Fibroblast of the conjunctiva (primary cell): Measurements from ENCODE around the gene EVC.
A peak's percentile ranks its signal among the peaks of the same experiment; 100 is the strongest.
"Not testable (repeated sequence)": the region's sequence is repeated elsewhere in the genome, so short reads cannot be mapped to it uniquely, and the experiment has no call there.

ENCODE experiments used
- DNase-seq: peaks from one replicate; pipeline ENCODE4 v3.0.0-alpha.2; 2010; ENCODE audit warnings: low read depth

Gene EVC

DNA sequence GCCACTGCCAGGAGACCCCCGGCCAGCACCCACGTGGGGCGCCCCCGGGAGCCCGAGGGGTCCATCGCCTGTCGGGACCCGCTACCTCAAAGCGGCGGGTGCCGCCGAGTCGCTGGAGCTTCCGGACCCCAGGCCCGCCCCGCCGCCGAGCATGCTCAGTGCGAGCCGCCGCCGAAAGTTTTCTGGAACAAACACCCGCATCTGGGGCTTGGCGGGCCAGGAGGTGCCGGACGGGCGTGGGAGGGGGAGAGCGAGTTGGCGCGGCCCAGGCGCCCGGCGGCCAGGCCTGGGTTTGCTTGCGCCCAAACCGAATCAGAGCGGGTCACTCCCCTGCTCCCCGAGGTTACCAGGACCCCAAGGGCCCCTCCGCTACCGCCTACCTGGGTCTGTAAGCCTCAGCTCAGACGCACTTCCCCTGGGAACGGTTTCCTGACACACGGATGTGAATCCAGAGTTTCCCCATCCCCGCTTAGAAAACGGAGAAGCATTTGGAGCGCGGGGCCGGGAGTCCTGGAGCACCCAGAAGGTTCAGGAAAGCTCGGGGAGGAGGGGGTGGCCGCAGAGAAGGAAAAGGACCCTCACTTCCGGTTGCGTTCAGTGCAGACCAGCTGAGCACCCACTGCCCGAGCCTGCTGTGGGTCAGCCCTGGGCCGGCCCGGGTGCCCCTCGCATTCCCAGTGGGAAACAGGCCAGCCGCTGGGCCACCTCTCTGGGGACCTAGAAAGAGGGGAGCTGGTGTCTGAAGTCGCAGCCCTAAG, 2.4 kb upstream of the EVC start, which contains the start of gene EVC2:
Gene EVC2 (minus strand): TSS at position 111 of the 758 bp plus-strand sequence. CDS start 46 bp downstream, at position 65.
- no peak for DNase-seq

DNA sequence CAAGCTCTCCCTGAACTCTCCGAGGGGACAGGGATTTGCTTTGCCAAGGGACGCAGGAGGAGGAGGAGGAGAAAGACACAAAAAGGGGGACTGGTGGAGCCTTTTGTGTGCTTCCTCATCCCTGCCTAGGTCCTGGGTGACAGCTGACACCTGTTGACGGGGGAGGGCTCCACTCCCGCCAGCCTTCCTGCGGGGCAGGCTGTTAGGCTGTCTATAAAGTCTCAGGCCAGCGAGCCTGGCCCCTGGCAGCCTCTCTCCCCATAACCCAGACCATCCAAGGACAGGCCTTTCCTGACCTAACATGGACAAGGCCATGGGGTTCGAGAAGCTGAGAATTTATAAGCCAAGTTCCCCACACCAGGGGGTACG, 1.8 kb upstream of the EVC start:
- no peak for DNase-seq

DNA sequence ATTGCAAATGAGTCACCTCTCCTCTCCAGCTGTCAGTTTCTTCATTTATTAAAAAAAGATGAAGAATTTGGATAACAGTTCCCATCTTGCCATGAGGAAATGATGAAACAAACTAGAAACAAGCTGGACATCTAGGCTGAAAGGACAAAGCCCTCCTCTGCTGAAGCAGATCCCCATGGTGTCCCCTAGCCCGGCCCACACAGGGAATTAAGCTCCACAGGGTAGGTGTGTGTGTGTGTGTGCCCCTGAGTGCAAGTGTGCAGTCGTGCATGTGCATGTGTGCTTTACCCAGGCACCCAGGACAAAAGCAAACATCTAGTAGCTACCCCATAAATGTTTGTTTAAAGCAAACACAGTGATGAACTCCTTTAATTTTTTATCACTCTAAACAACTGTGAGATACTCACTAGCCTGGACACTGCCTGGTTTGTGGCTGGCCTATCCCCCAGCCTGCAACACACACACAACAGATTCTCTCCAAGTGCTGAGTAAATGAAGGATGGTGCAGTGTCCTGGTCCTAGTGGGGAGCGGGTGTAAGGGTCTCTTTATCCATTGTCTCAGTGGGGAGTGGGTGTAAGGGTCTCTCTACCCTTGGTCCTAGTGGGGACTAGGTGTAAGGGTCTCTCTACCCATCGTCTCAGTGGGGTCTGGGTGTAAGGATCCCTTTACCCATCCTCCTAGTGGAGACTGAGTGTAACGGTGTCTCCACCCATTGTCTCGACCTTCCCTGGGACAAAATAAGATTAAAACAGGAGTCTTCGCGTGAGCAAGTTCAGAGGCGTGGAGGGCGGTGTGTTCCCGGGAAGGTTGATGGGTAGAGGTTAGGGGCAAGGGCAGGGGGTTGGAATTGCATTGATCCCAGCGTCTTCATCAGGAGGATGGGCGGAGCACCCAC, 688 bp upstream of the EVC start:
- peak; percentile 35 for DNase-seq

DNA sequence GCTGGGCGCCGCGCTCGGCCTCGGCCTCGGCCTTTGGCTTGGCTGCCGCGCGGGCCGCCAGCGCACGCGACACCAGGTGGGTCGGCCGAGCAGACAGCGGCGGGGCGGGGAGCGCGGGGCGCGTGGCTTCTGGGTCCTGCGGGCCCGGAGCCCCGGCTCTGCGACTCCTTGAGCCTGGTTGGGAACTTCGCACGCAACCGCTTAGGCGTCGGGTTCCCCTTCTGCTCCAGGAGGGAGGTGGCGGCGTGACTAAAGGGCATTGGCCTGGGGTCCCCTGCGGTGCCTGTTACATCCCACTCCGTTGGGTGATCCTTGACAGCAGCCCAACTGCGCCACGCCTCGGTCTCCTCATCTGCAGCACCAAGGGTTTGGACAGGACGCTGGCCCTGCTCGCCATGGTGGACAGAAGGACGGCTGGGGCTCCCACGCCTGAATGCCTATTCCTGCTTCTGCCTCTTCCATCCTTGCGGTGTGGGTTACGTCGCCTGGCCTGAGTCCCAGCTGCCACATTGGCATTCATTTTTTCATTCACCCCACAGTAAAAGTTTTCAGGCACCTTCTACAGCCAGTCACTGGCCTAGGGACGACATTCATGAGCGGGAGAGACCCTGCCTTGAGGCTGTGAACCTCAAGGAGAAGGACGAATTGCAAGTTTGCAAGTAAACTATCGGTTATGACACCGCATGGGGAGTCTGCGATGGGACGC, 631 bp downstream of the EVC start:
- DNase-seq, result no peak

DNA sequence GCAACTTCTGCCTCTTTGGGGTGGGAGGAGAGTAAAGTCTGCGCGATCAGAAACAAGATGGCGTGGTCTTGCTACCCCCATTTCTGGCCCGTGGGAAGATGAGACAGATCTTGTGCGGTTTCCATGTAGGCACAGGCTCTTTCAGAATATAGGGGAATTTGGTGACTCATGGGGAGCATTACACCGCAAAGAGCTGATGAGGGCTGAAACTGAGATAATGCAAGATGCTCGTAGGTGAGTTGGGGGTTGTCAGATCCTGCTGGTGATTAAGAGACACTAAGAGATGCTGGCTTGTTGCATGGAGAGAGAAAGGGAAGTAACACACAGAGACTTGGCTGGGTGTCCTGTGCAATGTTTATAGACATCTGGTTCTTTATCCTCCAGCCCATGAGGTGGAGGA, 1.5 kb downstream of the EVC start:
- DNase-seq, result no peak

DNA sequence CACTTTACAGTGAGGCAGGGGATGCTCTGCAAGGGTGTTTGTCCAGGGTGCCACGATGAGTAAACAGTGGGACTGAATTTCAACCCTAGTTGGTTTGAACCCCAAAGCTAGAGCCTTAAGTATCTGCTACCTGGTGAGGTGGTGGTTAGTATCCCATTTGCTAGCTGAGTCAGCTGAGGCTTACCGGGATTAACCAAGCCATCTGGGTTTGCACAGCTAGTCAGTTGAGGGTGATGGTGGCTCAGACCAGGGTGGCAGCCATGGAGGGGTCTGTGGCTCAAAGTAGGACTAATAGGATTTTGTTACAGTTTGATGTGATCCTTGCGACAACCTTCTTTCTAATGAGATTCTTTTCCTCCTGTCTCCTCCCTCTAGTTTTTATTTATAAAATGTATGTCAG, 1.9 kb downstream of the EVC start:
- DNase-seq, result no peak

DNA sequence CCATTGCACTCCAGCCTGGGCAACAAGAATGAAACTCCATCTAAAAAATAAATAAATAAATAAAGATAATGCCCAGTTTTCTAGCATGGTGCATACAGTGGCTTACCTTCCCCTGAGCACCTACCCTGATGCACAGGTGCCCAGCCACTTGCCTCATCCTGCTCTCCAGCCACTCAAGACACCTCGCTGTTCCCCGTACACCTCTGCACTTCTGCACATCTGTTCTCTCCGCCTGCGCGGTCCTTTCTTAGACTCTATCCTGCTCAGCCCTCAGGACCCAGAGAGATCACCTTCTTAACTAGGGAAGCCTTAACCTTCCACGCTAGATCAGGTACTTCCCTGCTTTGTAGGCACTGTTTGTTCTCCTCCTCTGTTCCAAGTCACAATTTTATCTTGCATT, 2.9 kb downstream of the EVC start:
- DNase-seq, result no peak

DNA sequence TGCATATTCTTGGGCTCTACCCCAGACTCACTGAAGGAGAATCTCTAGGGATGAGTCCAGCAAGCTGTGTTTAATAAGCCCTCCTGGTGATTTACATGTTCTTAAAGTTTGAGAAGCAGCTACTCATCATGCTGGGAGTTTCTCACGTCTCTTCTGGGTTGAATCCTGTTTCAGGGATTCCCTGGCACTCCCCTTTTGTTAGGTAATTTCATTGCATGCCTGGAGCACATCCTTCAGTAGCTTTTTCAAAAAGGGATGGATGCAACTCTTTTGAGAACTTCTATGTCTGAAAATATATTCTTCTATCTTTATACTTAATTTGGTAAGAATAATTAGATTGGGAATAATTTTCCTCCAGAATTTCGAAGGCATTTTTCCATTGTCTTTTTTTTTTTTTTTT, 4.4 kb downstream of the EVC start:
- DNase-seq, result no peak

DNA sequence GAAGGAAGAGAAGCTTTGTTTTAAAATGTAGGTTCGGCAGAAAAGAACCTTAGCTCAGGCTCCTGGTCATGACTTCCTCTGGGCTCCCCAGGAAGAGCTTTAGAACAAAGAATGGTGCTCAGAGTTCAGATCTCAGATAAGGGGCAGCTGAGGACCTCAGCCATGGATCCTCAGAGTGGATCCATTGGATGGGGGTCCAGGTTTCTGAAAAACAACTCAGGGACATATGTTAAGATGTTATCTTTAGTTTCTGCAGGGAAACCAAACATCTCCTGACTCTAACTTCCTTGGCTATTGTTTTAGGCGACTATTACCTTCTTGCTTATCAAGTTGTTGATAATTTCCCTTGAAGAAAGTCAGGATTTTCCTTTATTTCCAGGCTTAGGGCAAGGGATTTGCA, 5.4 kb downstream of the EVC start:
- no peak for DNase-seq

DNA sequence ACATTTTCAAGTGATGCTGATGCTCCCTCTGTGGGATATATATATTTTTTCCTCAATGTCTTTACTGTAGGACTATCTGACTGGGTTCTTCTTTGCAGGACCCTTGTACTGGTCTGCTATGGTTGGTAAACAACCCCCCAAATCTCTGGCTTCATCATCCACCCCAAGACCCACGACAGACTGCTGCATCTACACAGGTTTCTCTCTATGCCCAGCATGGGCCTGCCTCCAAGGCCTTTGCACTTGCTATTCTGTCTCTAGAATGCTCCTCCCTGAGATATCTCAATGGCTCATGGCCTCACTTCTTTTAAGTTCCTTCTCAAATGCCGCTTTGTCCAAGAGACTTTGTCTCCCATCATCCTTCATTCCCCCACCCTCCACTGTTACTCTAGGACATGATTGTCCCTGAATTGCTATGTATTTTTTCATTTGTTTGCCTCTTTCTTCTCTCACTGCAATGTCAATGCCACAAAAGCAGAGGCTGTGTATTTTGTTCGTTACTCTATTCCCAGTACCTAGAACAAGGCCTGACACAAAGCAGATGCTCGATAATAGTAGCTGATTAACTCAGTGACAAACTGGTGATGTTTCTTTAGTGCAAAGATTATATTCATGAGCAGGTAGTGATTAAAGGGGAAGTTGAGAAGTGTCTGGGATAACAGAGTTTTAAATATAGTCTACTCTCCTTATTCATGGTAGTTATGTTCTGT, 6.6 kb downstream of the EVC start:
- no peak for DNase-seq

DNA sequence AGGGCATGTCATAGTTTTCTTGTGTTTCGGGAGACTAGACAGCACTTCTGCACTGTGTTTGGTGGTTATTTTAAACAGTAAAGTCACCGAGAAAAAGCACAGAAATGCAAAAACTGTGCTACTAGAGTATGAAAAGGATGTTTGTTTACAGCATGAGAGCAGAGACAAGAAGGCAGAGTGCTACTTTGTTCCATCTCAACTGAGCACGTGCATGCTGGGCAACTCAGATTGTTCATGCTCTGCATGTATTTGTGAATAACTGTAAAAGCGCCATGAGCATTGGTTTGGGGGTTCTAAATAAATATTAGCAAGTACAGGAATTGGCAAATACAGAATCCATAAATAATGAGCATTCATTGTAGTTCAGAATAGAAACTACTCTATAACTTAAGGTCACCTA, 7.4 kb downstream of the EVC start:
- no peak for DNase-seq

DNA sequence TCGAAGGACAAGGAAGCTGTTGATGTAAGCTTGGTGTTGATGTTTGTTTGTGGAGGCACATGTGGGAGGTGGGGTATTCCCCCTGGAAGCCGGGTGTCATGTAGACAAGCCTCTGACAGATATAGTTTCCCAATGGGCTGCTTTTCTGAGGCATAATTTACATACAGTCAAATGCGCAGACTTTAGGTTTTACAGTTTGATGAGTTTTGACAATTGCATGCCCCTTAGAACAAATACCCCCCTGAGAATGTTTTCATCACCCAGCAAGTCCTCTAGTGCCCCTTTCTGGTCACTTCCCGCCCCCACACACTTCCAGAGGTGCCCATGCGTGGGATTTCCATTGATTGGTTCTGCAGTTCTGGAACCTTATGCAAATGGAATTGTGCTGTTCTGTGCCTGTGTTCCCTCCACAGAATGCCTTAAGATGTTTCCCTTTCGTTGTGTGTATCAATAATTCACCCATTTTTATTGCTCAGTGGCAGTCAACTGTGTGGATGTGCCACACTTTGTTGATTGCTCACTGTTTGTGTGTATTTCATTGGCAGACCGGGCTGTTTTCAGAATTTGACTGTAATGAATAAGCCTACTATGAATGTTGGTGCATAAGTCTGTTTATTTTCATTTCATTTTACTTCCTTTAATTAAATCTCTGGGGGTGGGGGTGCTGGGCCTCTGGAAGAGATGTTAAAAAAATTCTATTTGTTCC, 8.5 kb downstream of the EVC start:
- no peak for DNase-seq

DNA sequence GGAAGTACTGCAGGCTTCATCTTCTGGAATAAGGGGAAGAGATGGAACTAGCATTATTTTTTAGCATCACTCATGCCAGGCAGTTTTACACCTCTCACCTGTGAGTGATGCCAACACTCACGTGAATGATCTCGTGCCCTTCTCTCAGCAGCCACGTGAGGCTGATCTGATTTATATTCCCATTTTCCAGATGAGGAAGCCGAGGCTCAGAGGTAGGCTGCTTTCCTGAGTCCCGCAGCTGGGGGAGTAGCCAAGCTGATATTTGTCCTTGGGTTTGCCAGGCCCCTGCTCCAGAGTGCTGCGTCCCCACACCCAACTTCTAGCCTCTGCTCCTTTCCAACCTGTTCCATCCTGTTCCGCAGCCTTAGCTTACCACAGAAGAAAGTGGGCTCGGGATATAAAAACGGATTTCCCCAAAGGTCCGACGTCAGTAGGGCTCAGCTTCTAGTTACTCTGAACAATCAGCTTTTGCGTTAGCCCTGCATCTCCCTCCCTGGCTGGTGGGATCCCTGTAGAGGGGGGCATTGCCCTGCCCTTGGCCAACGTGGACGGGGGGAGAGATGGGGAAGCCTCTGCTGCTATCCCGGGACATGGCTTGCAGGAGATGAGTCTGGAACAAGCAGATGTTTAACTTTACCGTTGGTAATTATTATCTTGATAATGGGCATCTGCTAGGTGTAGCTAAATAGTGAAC, 9.3 kb downstream of the EVC start:
- DNase-seq, result no peak

DNA sequence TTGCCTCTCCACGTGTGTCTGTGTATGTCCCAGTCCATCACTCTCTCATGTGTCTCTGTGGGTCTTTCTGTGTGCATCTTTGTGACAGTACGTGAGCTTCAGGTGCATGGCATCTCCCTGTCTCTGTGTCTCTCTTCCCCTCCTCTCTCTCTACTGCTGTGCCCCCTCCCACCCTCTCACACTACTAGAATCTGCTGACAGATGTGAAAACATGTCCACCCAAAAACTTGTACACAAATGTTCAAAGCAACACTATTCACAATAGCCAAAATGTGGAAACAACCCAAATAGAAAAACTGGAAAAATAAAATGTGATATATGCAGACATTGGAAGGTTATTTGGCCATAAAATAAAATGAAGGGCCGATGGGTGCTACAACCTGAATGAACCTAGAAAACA, 10.0 kb downstream of the EVC start:
- no peak for DNase-seq

DNA sequence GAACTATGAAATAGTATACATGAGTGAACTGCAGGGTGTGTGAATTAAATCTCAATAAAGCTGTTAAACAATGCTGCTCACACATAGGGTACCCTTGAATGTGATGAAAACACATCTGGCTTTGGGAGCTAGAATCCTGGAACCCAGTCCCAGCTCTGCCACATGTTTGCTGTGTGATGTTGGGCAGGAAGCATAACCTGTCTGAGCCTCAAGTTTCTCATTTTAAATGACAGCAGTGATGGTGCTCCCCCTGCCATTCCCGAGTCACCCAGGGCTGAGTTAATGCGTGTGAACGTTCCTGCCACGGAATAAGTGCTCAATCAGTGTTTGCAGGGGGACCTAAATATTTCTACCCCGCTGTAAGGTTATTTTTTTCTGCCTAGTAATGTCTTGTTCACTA, 10.9 kb downstream of the EVC start:
- no peak for DNase-seq

DNA sequence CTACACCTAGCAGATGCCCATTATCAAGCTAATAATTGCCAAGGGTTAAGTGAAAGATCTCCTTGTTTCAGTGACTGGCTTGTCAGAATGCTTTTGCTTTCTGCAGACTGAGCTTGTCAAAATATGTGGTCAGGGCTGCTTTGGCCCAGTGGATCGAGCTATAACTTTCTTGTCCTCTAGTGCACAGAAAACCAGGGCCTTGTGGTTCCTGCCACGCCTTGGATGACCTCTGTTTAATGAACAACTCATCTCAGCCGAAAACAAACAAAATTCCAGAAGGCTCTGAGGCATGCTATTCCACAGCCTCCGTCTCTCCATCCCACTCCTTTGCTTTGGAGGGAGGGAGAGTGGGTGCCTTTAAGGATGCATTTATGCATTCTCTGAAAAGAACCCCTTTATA, 11.3 kb downstream of the EVC start:
- no peak for DNase-seq

DNA sequence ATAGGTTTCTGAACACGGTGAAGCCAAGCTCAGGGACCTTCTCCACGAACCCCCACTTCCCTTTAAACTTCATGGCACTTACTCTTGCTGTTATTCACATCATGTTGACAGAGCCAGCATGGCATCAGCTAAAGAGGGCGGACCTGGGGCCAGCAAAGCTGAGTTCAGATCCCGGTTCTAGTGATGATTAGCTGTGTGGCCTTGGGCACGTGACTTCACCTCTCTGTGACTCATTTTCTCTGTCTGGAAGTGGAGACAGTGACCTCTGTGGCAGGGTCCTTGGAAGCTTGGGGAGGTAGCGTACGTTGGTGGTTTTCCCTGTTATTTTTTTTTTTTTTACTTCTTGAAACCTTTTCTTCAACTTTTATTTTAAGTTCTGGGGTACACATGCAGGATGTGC, 13.4 kb downstream of the EVC start:
- DNase-seq, result no peak

DNA sequence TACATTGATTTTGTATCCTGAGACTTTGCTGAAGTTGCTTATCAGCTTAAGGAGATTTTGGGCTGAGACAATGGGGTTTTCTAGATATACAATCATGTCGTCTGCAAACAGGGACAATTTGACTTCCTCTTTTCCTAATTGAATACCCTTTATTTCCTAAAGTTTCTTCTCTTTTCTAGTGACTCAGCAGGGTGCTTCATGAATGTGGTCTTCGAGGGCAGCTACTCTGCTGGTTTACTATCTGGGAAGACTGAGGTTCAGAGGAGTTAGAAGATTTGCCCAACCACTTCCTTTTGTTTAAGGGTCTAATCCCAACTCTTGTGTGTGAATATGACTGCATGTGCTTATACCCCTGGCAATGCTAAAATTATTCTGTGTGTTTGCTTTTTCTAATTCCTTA, 17.4 kb downstream of the EVC start:
- not testable (repeated sequence) for DNase-seq

DNA sequence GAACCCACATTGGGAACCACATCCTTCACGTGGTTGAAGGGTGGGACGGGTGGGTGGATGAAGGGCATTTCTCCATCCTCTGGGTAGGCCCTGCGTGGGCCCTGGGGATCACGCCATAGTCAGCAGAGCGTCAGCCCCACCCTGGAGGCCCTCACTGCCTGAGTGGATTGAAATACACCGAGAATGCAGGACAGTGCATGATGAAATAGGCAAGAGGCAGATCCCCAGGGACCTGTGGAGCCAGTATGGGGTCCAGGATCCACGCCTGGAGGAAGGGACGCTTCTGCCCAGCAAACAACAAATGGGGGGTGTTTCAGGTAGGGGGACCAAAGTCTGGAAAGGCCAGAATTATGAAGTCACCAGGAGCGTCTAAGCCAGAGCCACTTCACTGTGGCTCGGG, 19.4 kb downstream of the EVC start:
- DNase-seq, result no peak

DNA sequence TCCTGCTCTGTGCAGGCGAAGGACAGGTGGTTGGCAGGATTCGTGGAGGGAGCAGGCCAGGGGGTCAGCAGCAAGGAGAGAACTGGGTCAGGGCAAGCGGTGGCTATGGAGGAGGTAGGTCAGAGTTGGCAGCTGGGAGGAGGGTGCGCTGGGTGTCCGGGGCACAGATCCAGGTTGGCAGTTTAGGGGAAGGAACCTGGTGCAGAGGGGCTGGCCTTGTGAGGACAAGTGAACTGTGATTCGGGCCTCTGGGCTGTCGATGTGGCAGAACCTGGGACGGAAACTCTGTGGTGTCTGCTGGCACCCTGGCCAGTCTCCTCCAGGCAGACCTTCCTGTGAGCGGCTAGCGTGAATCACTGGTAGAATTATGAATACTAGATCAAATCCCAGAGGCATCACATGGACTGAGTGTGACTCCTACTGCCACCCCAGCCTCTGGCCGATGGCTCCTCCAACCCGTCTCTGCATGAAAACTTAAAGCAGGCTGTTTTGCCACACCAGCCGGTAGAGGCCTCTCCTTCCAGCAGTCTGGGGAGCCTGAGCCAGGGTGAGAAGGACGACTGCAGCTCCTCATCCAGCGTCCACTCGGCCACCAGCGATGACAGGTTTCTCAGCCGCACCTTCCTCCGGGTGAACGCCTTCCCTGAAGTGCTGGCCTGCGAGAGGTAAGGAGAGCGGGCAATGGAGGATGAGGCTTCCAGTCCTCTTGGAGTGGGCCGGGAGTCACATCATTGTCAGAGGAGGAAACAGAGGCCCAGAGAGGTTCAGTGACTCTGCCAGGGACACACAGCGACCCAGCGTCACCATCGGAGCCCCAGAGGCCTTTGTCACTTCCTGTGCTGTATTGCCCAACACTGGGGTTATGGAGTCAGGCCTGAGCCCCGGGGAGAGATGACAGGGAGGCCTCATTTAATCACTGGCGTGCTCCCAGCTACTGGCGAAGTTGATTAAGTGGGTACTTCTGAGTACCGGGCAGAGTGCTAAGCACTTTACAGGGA, 20.3 kb downstream of the EVC start:
- DNase-seq, result no peak
